Stimulated activated CD4-positive, alpha-beta T cell treated with anti-CD3 and anti-CD28 coated beads, Interleukin-12 subunit alpha, Interleukin-12 subunit beta, amount 100 ng/mL, for 48 hours (primary cell): Measurements from ENCODE around the gene NPTX1.

Experiments used
- DNase-seq, 3 donors: peaks; one replicate each; pipeline ENCODE4 v3.0.0-alpha.2; 2020; ENCODE audit warnings: low read depth in 2 of 3, low spot score in 1 of 3

The NPTX1 gene

GRCh38 chr17:80479246-80479566, 2.8 kb upstream of the NPTX1 start:
- DNase-seq: no peak

DNA sequence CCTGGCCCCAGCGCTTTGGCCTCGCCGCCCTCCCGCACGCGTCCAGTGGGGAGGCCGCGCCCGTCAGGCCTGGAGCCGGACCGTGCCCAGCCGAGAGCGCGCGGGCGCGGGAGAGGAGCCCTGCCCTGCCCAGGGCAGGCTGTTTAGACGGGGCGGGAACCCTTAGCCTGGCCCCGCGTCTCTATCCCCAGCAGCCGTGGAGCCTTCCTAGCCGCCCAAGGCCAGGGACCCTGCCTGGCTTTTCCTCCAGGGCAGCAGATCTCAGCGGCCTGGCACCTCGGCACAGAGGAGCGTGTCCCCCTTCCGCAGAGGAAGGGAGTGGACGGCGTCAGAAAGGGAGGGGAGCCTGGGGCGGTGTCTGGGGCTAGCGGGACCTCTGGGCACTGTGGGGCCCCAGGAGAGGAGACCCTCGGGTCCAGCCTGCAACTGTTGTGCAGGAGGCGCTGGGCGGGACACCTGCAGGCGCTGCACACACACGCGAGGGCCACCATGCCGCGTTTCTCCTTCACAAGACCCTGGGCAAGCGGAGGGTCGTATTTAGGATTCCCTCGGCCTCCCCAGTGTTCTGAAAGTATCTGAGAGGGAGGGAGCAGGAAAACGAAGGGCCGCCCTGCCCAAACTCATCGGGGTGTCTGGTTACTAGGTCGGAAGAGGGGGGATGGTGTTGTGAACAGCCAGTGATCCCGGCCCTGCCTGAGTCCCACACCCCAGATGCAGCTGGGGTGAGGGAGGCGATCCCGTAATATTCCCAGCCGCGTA, 2.3 kb upstream of the NPTX1 start:
- no peak for DNase-seq

DNA sequence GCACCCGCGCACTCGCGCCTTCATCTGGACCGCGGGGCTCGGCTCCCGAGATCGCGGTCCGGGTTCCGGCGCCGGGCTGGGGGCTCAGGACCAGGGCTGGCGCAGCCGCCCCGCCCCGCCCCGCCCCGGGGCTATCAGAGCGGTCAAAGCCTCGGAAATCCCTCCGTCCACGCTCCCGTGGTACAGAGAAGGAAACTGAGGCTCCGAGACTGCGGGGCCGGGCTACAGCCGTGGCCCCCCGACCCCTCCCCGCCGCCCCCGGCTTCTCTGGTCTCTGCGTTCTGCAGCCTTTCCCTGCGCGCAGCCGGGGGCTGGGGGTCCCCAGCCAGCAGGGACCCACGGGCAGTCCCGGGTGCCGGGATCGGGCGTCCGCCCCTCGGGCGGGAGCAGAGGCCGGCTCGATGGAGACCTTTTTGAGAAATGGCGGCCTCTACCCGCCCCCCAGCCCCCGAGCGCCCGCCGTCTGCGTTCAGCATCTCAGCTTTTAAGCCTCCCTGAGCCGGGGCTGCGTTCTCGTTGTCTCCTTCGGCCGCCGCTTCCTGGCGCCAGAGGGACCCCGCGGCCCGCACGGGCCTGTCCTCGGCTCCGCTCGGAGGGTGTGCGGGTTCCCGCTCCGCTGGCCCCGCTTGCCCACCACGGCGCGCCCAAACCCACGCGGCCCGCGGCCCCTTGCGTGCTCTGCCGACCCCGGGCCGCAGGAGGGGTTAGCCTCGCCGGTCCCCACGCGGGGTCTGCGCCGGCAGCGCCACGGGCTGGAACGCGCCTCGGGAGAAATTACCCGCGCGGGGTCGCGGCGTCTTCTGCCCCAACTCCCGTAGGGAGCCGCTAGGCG, 1.5 kb upstream of the NPTX1 start:
- peak in 1 of 3 donors; percentile 35 for DNase-seq

GRCh38 chr17:80476877-80477646, 655 bp upstream of the NPTX1 start:
- DNase-seq: no peak

GRCh38 chr17:80474961-80475909, 1.2 kb downstream of the NPTX1 start:
- DNase-seq: no peak

DNA sequence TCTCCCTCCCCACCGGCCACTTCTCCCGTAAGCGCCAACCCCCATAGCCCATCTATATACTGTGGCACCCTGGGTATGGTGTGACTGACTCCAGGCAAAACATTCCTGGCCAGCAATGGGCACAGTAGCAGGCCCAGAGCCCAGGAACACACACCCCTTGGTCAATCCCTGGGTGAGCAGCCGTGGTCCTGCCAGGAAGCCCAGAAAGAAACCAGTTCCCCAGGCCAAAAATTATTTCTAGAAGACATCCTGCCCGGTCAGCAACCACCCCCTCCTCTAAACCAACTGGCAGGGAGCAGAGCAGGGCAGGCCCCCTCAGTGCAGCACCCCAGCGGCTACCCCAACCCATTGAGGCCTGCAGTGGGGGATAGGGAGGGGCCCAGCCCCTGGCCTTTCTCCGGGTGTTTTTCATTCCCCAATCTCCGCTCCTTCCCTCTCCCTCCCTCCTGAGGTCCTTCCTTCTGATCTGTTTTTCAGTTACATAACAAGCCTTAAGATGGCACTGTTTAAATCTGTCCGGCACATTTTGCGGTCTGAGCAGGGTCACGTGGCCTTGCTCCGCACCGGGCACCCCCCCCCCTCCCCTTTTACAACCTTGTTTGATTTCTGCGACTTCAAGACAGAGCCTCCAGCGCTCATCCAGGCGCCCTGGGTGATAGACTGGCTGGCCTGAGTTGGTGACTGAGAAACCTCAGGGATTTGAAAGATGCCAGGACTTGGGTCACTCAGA, 2.0 kb downstream of the NPTX1 start:
- DNase-seq: no peak

DNA sequence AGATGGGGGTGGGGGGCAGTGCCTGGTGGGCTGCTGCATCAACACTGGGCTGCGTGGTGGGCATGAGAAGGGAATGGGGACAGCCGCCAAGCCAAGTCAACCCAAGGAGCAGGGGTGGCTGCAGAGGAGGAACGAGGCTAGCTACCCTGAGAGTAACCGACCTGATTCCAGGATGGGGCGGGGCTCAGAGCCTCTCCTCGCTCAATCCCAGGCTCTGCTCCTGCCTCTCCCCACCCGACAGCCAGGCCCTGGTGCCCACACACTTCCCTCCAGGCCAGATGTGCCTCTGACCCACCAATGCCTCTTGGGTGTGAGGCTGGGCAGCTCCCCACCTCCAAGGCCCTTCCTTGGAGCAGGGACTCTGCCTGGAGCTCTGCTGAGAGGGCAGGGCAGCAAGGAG, 2.7 kb downstream of the NPTX1 start:
- DNase-seq: no peak

DNA sequence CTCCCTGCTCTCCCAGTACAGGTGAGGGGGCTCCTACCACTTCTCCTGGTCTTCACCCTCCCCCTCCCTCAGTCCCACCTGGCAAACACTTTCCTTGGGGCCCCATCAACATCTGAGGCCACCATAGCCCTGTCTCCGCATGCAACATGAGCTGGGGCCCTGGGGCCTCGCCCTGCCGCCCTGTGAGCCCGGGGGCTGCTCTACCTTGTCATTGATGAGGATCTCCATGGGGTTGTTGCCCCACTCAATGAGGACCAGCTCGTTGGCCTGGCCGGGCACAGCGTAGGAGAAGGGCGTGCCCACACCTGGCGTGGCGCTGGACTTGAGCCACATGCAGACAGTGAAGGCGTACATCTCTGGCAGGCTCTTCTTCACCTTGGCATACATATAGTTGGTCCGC, 3.4 kb downstream of the NPTX1 start:
- DNase-seq: no peak

DNA sequence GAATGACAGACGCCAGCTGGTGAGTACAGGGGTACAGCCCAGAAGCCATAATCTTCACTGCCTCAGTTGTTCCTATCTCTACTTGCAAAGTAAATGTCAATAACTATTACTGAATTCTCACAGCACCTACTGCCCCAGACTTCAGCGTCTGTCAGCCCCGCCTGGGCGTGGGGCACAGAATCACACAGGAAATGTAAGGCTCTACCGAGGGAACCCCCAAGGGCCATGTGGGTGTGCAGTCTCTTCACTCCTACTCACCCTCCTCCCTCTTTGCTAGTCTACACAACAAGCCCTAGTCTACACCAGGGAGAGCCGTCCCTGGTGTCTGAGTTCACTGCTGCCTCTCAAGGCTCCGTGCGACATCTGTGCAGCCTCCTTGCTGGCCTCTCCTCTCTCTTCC, 4.5 kb downstream of the NPTX1 start:
- no peak for DNase-seq

GRCh38 chr17:80470603-80471002, 5.8 kb downstream of the NPTX1 start:
- DNase-seq: no peak

GRCh38 chr17:80469667-80470066, 6.7 kb downstream of the NPTX1 start:
- DNase-seq: no peak

GRCh38 chr17:80468781-80469493, 7.5 kb downstream of the NPTX1 start:
- DNase-seq: no peak

GRCh38 chr17:80468242-80468641, 8.2 kb downstream of the NPTX1 start:
- DNase-seq: no peak

- DNase-seq: no peak
Measured at GRCh38 chr17:80466188-80466705, 10.2 kb downstream of the NPTX1 start.

- no peak for DNase-seq
Measured at GRCh38 chr17:80465327-80465974, 11.0 kb downstream of the NPTX1 start.

GRCh38 chr17:80464486-80464885, 11.9 kb downstream of the NPTX1 start:
- no peak for DNase-seq

DNA sequence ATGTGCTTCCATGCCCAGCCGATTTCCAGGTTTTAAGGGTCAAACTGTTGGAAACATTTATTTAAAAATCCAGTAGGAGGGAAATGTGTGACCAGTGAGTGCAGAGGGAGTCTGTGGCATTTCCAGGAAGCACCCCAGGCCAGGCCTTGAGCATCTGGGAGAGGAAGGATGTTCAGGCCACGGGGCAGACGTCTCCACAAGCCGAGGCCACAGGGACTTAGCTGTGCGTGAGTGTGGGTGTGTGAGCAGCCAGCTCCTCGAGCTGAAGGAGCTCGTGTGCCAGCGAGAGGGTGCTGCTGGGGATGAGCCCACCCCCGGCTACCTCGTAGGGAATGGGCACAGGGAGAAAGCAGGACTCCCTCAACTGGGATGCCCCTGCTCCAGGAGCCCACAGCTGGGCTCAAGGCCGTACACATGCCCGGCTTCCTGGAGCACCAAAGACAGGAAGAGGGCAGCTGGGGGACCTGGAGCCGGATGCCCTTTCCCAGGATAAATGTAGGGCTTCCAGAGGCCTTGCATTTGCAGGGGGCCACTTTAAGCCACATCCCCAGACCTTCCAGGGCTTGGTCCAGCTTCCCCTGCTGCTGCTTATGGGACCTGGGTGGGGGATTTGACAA, 12.5 kb downstream of the NPTX1 start:
- DNase-seq: no peak

DNA sequence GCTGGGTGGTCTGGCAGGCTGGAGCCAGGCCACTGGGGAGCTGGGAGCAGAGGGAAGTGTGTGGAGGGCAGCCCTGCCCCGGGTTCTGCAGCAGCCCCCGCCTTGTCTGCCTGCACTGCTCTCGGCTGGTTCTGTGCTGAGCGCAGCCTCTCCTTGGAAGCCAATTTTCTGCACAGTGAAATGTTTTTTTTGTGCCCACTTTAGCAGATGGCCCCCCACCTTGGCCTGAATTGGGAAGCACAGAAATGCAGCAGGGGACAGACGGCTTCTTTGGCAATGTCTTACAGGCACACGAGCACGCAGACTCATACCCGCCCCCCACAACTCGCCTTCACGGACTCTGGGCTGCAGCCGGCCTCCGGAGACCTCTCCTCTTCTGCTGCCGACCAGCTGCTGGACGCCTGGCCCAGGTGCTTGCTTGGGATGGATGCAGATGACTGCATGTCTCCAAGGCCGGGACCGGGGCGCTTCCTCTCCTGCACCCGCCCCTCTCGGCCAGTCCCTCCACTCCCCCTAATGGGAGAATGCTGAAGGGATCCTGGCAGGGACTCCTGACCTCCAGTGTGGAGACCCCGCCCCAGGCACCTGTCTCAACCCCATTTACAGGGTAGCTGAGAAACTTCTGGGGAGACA, 14.8 kb downstream of the NPTX1 start:
- DNase-seq: no peak
